Upper lobe of right lung (tissue), 1 donor: ENCODE results near the gene CNTNAP5. TPM values are rescaled to one million over a fixed set of nuclear protein-coding genes. Genes with fewer than 3 reads are reported as not detected.

Experiments
- ATAC-seq: fragments of 200-7000 bp; cut with Tn5 transposase; one replicate; pipeline ENCODE4 v1.9.1; 2020; ENCODE audit warnings: mild to moderate bottlenecking, moderate library complexity
- DNase-seq: peaks from one replicate; pipeline ENCODE4 v3.0.0-alpha.2; 2020
- H3K27ac ChIP-seq: fragments of 200-600 bp; one replicate; pipeline ENCODE4 v1.8.0; 2022
- H3K27me3 ChIP-seq: fragments of 200-600 bp; one replicate; pipeline ENCODE4 v1.8.0; 2022; ENCODE audit warnings: mild to moderate bottlenecking
- H3K36me3 ChIP-seq: fragments of 200-600 bp; one replicate; pipeline ENCODE4 v1.8.0; 2022
- H3K4me1 ChIP-seq: fragments of 200-600 bp; one replicate; pipeline ENCODE4 v1.8.0; 2022
- H3K4me3 ChIP-seq: fragments of 200-600 bp; one replicate; pipeline ENCODE4 v1.8.0; 2022; ENCODE audit warnings: mild to moderate bottlenecking
- H3K9me3 ChIP-seq: fragments of 200-600 bp; one replicate; pipeline ENCODE4 v1.8.0; 2022
- intact Hi-C: fragments of 100-400 bp; cut with DNase I; formaldehyde crosslinking; loops from one replicate; pipeline ENCODE4 v1.11.0; 2022
- total RNA-seq: library from RNA; stranded (reverse); fragmentation: NEBNext Ultra II Directional; extraction: Animal tissue kit (Norgen Biotek cat#: 25700); gene quantifications from one replicate; pipeline ENCODE4 v1.2.1, GENCODE V29; 2021
- TF ChIP-seq, protein P1 (sequence below): fragments of 200-600 bp; IDR thresholded peaks from one replicate; pipeline ENCODE4 v1.8.0; 2022; ENCODE audit warnings: antibody characterized with exemption
- donor health status: DM: no; HTN: yes; CAD: no; lungs with severe emphysema.

Gene CNTNAP5
- total RNA-seq, 1 donor from 2014 or later = not detected

DNA sequence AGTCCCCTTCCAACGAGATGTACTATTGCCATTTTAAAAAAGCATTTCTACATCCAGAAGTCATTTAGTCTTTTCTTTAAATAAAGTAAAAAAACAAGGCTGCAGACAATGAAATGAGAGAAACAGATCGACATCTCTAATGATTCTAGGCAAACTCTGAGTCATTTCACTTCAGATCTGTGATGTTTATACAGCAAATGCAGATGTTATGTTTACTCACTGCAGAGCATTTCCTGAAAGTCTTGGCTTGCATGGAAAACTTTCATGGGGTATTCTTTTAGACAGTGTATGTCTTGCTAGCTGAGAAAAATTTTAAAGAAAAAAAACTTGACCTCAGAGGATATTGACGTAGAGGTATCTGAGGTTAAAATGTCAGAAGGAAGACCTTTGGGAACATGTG, 797.4 kb downstream of the CNTNAP5 start:
- Histone ChIP-seq H3K4me3 (no peak overlapping the region), H3K36me3 (no peaks in the 10 kb centered on the region), H3K9me3 (no peaks in the 10 kb centered on the region), H3K27me3 (no peaks in the 10 kb centered on the region), H3K27ac (no peak overlapping the region), H3K4me1 (no peaks in the 10 kb centered on the region)
- DNase-seq = no peak
- ATAC-seq = no peak
- TF ChIP-seq, protein P1, sequence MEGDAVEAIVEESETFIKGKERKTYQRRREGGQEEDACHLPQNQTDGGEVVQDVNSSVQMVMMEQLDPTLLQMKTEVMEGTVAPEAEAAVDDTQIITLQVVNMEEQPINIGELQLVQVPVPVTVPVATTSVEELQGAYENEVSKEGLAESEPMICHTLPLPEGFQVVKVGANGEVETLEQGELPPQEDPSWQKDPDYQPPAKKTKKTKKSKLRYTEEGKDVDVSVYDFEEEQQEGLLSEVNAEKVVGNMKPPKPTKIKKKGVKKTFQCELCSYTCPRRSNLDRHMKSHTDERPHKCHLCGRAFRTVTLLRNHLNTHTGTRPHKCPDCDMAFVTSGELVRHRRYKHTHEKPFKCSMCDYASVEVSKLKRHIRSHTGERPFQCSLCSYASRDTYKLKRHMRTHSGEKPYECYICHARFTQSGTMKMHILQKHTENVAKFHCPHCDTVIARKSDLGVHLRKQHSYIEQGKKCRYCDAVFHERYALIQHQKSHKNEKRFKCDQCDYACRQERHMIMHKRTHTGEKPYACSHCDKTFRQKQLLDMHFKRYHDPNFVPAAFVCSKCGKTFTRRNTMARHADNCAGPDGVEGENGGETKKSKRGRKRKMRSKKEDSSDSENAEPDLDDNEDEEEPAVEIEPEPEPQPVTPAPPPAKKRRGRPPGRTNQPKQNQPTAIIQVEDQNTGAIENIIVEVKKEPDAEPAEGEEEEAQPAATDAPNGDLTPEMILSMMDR = no peak
- intact Hi-C loops = no loop called here

GRCh38 chr2:124824441-124824840, 799.4 kb downstream of the CNTNAP5 start:
- H3K27ac ChIP-seq = no peak overlapping the region
- no peaks in the 10 kb centered on the region for H3K9me3 ChIP-seq
- H3K4me1 ChIP-seq = no peaks in the 10 kb centered on the region
- H3K4me3 ChIP-seq = no peak overlapping the region
- intact Hi-C loops = no loop called here
- ATAC-seq (no peak), DNase-seq (no peak)
- no peaks in the 10 kb centered on the region for H3K36me3 ChIP-seq
- TF ChIP-seq, protein P1 = no peak
- no peaks in the 10 kb centered on the region for H3K27me3 ChIP-seq

DNA sequence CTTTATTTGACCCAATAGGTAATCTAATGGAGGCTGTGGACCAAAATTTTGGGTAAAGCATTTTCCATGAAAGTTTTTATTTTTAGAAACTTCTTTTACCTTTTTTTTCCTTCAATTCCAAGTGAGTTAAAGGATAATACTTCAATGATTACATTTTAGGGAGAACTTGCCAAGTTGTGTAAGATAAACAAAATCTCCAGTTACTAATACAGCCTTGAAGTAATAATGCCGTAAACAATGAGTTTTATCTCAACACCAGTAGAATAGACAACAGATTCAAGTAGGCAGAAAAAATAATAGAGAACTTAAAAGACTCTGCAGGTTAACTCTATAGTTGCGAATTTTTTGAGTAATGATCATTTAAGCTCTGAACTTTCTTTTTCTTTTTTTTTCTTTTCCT, 807.4 kb downstream of the CNTNAP5 start:
- TF ChIP-seq, protein P1 = no peak
- Histone ChIP-seq H3K4me1 (no peaks in the 10 kb centered on the region), H3K27ac (no peak overlapping the region), H3K36me3 (no peaks in the 10 kb centered on the region), H3K27me3 (no peaks in the 10 kb centered on the region), H3K4me3 (no peak overlapping the region), H3K9me3 (no peaks in the 10 kb centered on the region)
- no peak for DNase-seq
- intact Hi-C loops = no loop called here
- no peak for ATAC-seq

DNA sequence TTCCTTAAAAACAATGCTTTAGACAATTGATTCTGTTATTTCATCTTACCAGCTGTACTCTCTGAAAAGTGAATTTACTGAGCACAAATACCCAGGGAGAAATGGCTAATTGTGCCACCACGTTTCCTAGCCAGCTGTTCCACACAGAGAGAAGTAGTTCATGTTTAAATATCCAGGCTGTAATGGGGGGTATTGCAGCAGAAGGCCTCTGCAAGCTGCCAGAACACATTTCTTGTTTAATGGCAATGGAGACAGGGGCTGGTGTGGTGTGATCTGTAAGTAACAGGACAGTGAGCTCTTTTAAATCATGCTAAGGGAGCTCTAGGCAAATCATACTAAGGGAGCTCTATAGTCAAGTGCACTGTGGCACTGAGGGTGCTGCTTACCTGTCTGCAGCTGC, 809.2 kb downstream of the CNTNAP5 start:
- TF ChIP-seq, protein P1 = no peak
- ATAC-seq = no peak

GRCh38 chr2:124835331-124835730, 810.2 kb downstream of the CNTNAP5 start:
- Histone ChIP-seq H3K4me3 (no peak overlapping the region), H3K4me1 (no peaks in the 10 kb centered on the region), H3K36me3 (no peaks in the 10 kb centered on the region), H3K27ac (no peak overlapping the region), H3K9me3 (no peaks in the 10 kb centered on the region), H3K27me3 (no peaks in the 10 kb centered on the region)
- TF ChIP-seq, protein P1 = no peak
- intact Hi-C loops = no loop called here
- DNase-seq (no peak), ATAC-seq (no peak)

More for the DNA sequence above, 809.2 kb downstream of the CNTNAP5 start:
- intact Hi-C loops = no loop called here
- no peak for DNase-seq
- Histone ChIP-seq H3K27me3 (no peaks in the 10 kb centered on the region), H3K27ac (no peak overlapping the region), H3K9me3 (no peaks in the 10 kb centered on the region), H3K4me3 (no peak overlapping the region), H3K36me3 (no peaks in the 10 kb centered on the region), H3K4me1 (no peaks in the 10 kb centered on the region)

GRCh38 chr2:124836416-124836815, 811.3 kb downstream of the CNTNAP5 start:
- intact Hi-C loops = no loop called here
- H3K4me1 ChIP-seq = no peaks in the 10 kb centered on the region

More at GRCh38 chr2:124836416-124836815, 811.3 kb downstream of the CNTNAP5 start:
- Histone ChIP-seq H3K4me3 (no peak overlapping the region), H3K36me3 (no peaks in the 10 kb centered on the region), H3K27ac (no peak overlapping the region), H3K9me3 (no peaks in the 10 kb centered on the region), H3K27me3 (no peaks in the 10 kb centered on the region)
- TF ChIP-seq, protein P1 = no peak
- DNase-seq = no peak
- no peak for ATAC-seq
